Glutamatergic neuron (in vitro differentiated cells): ENCODE data around the gene NEK8. TPM values are rescaled to one million over a fixed set of nuclear protein-coding genes. Genes with fewer than 3 reads are reported as not detected.
A peak's percentile ranks its signal among the peaks of the same experiment; 100 is the strongest.

Source experiments
- DNase-seq: peaks from one replicate; pipeline ENCODE4 v3.0.0; 2022
- H3K27ac Mint-ChIP-seq: one replicate; pipeline ENCODE4 v1.8.0; 2020; ENCODE audit warnings: mild to moderate bottlenecking, mixed read lengths, inconsistent platforms; ENCODE audit not compliant: unreplicated experiment
- H3K27me3 Mint-ChIP-seq: one replicate; pipeline ENCODE4 v1.8.0; 2020; ENCODE audit warnings: mild to moderate bottlenecking, moderate library complexity, mixed read lengths, inconsistent platforms; ENCODE audit not compliant: unreplicated experiment
- H3K36me3 Mint-ChIP-seq: one replicate; pipeline ENCODE4 v1.8.0; 2020; ENCODE audit warnings: mild to moderate bottlenecking, mixed read lengths, inconsistent platforms; ENCODE audit not compliant: unreplicated experiment
- H3K4me1 Mint-ChIP-seq: one replicate; pipeline ENCODE4 v1.8.0; 2020; ENCODE audit warnings: mild to moderate bottlenecking, low read depth, mixed read lengths, inconsistent platforms; ENCODE audit not compliant: unreplicated experiment
- H3K4me3 Mint-ChIP-seq: one replicate; pipeline ENCODE4 v1.8.0; 2020; ENCODE audit warnings: mild to moderate bottlenecking, mixed read lengths, inconsistent platforms; ENCODE audit not compliant: unreplicated experiment
- H3K9me3 Mint-ChIP-seq: one replicate; pipeline ENCODE4 v1.8.0; 2020; ENCODE audit warnings: mild to moderate bottlenecking, moderate library complexity, mixed read lengths, inconsistent platforms; ENCODE audit not compliant: unreplicated experiment
- total RNA-seq: library from RNA; stranded (reverse); fragmentation: NEBNext Ultra II Directional; extraction: Animal tissue kit (Norgen Biotek cat#: 25700); gene quantifications from one replicate; pipeline ENCODE4 v1.2.1, GENCODE V29; 2021; ENCODE audit not compliant: unreplicated experiment
- TF ChIP-seq, protein P1 (sequence below): fragments of 200-600 bp; sonication (generic); IDR thresholded peaks from one replicate; pipeline ENCODE4 v1.5.0; 2021; ENCODE audit not compliant: partially characterized antibody, unreplicated experiment

The NEK8 gene
- total RNA-seq, 1 donor from 2014 or later = 5.9 TPM

DNA sequence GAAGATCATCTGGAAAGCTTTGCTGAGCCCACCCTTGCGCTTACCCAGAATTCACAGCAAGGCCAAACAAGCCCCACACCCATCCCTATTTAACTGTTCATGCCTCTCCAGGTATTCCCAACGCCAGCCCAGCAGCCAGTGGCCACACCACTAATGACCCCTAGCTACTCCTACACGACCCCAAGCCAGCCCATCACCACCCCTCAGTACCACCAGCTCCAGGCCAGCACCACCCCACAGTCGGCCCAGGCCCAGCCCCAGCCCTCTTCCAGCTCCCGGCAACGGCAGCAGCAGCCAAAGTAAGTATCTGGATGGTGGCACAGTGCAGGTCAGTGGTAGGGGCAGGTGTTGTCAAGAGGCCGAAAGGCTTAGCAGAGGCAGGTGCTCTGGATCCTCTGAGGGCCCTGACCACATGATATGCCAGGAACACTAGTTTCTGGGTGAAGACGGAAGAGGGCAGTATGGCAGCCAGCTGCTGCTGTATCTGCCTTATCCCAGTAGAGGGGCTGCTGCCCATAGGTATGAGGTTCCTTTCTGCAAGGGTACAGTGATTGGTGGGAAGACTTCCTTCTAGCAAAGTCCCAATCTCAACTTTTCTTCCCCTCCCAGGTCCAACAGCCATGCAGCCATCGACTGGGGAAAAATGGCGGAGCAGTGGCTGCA, 27.6 kb upstream of the NEK8 start:
- peaks cover 10% of the 10 kb centered on the region for H3K27me3 Mint-ChIP-seq
- DNase-seq = no peak
- H3K9me3 Mint-ChIP-seq = peaks cover 4% of the 10 kb centered on the region
- peak overlapping the region; percentile 52 for H3K27ac Mint-ChIP-seq
- peaks cover 6% of the 10 kb centered on the region for H3K36me3 Mint-ChIP-seq
- H3K4me1 Mint-ChIP-seq = no peaks in the 10 kb centered on the region
- H3K4me3 Mint-ChIP-seq = no peak overlapping the region
- TF ChIP-seq, protein P1, sequence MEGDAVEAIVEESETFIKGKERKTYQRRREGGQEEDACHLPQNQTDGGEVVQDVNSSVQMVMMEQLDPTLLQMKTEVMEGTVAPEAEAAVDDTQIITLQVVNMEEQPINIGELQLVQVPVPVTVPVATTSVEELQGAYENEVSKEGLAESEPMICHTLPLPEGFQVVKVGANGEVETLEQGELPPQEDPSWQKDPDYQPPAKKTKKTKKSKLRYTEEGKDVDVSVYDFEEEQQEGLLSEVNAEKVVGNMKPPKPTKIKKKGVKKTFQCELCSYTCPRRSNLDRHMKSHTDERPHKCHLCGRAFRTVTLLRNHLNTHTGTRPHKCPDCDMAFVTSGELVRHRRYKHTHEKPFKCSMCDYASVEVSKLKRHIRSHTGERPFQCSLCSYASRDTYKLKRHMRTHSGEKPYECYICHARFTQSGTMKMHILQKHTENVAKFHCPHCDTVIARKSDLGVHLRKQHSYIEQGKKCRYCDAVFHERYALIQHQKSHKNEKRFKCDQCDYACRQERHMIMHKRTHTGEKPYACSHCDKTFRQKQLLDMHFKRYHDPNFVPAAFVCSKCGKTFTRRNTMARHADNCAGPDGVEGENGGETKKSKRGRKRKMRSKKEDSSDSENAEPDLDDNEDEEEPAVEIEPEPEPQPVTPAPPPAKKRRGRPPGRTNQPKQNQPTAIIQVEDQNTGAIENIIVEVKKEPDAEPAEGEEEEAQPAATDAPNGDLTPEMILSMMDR = no peak

DNA sequence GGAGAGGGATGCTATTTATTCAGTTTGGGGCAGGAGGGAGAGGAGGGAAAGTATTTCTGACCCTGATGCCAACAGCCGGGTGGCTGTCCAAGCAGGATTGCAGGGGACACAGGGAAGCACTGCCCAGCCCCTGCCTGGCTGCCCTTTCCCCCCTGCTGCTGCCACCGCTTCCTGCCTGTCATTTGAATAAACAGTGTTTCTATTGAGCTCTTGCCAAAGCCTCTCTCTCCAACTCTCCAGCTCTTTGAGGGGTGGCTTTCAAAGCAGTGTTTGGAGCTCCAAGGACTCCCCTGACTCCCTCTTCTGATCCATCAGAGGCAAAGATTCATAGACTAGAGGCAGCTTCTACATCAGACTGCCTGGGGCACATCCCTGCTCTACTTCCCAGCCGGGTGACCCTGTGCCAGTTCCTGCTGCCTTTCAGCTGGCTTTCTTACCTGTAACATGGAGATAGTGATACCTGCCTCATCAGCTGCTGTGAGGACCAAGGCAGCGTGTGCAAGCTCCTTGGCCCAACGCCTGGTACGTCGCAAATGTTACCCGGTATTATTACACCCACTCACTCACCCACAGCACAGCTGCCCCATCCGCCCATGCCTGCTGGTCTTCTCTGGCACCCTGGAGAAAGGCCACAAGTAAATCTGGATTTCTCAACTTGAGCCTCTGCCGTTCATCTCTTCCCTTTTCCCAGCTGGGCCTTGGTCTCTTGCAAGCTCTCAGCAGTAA, 26.4 kb upstream of the NEK8 start:
- peak overlapping the region; percentile 9 for H3K27ac Mint-ChIP-seq
- H3K4me3 Mint-ChIP-seq = no peak overlapping the region
- no peak for DNase-seq
- TF ChIP-seq, protein P1 = no peak
- peaks cover 1% of the 10 kb centered on the region for H3K4me1 Mint-ChIP-seq
- peaks cover 6% of the 10 kb centered on the region for H3K36me3 Mint-ChIP-seq
- peaks cover 15% of the 10 kb centered on the region for H3K27me3 Mint-ChIP-seq
- H3K9me3 Mint-ChIP-seq = peaks cover 5% of the 10 kb centered on the region

DNA sequence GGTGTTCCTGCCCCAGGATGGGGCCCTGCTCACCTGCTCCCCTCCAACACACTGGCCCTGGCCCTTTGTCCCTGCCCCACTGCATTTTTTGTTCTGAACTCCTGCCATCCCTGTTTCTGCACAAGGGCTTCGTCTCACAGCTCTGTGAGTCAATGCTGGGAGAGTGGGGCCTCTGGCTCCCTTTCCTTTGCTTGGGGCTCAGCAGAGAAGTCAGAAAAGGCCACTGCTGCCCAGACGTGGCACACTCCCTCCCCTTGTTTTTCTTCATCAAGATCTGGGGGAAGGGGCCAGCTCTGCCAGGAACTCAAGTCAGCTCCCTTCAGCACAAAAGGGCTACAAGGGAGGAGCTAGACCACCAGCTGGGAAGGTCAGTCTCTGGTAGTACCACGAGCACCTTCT, 25.8 kb upstream of the NEK8 start:
- TF ChIP-seq, protein P1 = no peak
- H3K4me3 Mint-ChIP-seq = no peak overlapping the region
- peaks cover 6% of the 10 kb centered on the region for H3K4me1 Mint-ChIP-seq
- H3K27ac Mint-ChIP-seq = peak overlapping the region; percentile 9
- peaks cover 19% of the 10 kb centered on the region for H3K27me3 Mint-ChIP-seq
- no peak for DNase-seq
- peaks cover 6% of the 10 kb centered on the region for H3K36me3 Mint-ChIP-seq
- peaks cover 10% of the 10 kb centered on the region for H3K9me3 Mint-ChIP-seq

DNA sequence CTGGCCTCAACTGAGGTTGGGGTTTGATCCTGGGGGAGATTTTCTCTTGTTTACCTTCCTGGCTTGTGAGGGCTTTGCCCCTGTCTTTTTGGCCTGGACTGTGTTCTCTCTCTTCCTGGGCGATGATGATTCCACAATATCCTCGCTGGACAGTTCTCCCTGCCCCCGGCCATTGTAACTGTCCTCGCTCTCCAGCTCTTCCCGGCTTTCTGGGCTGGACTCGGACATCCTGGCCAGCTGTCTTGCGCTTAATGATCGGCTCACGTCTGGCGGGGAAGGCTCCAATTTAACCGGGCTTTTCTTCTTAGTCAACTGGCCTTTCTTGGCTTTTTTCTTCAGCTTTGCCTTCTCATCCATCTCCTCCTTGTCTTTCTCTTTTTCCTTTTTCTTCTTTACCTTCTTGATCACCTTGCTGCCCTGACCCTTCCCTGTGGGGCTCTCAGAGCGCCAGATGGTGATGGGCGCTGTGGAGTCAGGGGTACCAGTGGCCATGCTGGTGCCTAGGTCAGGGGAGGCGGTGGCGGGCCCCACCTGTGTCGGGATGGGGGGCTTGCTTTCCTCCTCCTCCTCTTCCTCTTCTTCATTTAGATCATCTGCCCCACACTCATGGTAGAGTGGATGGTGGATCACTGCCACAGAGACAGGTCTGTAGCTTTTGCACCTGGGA, 24.9 kb upstream of the NEK8 start:
- H3K36me3 Mint-ChIP-seq = peaks cover 10% of the 10 kb centered on the region
- H3K9me3 Mint-ChIP-seq = peaks cover 10% of the 10 kb centered on the region
- peaks cover 17% of the 10 kb centered on the region for H3K27me3 Mint-ChIP-seq
- TF ChIP-seq, protein P1 = no peak
- DNase-seq = no peak
- H3K27ac Mint-ChIP-seq = peak overlapping the region; percentile 72
- peaks cover 8% of the 10 kb centered on the region for H3K4me1 Mint-ChIP-seq
- no peak overlapping the region for H3K4me3 Mint-ChIP-seq
